Measurements from ENCODE around the gene ERC1.

ERC1 gene

DNA sequence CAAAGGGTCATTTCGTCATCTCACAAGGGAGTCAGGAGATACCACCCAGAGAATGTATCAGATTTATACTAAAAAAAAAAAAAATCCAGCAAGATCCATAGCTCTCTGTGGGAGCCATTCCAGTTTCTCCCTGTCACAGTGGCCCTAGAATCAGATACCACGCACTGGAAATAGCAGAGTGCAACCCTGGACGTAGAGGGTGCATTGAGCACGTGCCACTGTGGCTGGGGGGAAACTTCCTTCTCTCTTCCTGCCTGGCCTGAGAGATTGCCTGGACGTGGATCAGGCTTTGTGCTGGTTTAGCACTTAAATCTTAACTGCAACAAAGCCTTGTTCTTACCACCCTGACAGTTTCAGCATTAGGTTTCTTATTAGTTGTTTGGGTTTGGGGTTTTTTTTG is 479.0 kb downstream of the ERC1 start:
- H3K27me3 ChIP-seq (replicated peaks in 2 of 5; ENCODE audit: control insufficient read depth in 4 of 5, insufficient read depth in 5 of 5, low read length in 4 of 5), result peaks cover 0 to 2% (median 0%) of the 10 kb centered on the region in 5 experiments
- H3K36me3 ChIP-seq (ENCODE audit: control insufficient read depth in 4 of 4, insufficient read depth in 4 of 4, low read length in 3 of 4), result peaks cover 0 to 9% (median 0%) of the 10 kb centered on the region in 4 experiments
- H3K4me1 ChIP-seq (ENCODE audit: control extremely low read depth in 1 of 4, control insufficient read depth in 4 of 4, insufficient read depth in 4 of 4, low read length in 3 of 4), result peaks cover 5 to 30% (median 17%) of the 10 kb centered on the region in 4 experiments
- no peaks in the 10 kb centered on the region for H3K9me3 ChIP-seq (ENCODE audit: control extremely low read depth in 1 of 5, control insufficient read depth in 4 of 5, insufficient read depth in 2 of 5, low read depth in 1 of 5, low read length in 4 of 5)
- POLR2A ChIA-PET, result no interaction called here
- no peak overlapping the region for H3K27ac ChIP-seq (ENCODE audit: insufficient read depth in 1 of 2, low read depth in 1 of 2, low read length in 2 of 2, poor library complexity in 1 of 2, severe bottlenecking in 2 of 2)
- DNase-seq, result peak in 1 of 3 donors; percentile 7
- 93% methylated on average over 3 of the region's 5 CpGs for WGBS (ENCODE audit: insufficient coverage)
- H3K4me3 ChIP-seq (ENCODE audit: control insufficient read depth in 1 of 7, extremely low read depth in 1 of 7, insufficient read depth in 4 of 7, low read depth in 2 of 7, low read length in 6 of 7), result no peak overlapping the region
- CTCF ChIA-PET, result no interaction called here

DNA sequence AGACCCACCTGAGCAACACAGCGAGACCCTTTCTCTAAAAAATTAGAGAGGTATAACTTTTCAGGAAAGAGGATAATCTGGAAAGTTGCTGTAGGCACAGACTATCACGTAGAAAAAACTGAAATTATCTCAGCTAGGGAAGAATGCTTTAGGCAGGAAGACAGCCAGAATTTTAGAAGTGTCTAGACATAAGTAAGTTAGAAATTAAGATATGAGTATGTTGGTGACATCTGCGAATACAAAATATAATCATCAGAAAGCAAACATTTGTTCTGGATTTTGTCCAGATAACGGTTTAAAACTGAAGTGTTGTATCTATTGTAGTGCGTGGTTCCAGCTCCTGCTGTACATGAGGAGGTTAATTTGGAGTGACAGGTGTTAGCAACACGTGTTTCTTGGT is 480.2 kb downstream of the ERC1 start:
- 100% methylated on average over 4 of the region's 6 CpGs for WGBS (ENCODE audit: insufficient coverage)
- no peak overlapping the region for H3K4me3 ChIP-seq (ENCODE audit: control insufficient read depth in 1 of 7, extremely low read depth in 1 of 7, insufficient read depth in 4 of 7, low read depth in 2 of 7, low read length in 6 of 7)
- no peaks in the 10 kb centered on the region for H3K36me3 ChIP-seq (ENCODE audit: control insufficient read depth in 4 of 4, insufficient read depth in 4 of 4, low read length in 3 of 4)
- peaks cover 0 to 2% (median 0%) of the 10 kb centered on the region in 5 experiments for H3K27me3 ChIP-seq (replicated peaks in 2 of 5; ENCODE audit: control insufficient read depth in 4 of 5, insufficient read depth in 5 of 5, low read length in 4 of 5)
- POLR2A ChIA-PET, result no interaction called here
- H3K4me1 ChIP-seq (ENCODE audit: control extremely low read depth in 1 of 4, control insufficient read depth in 4 of 4, insufficient read depth in 4 of 4, low read length in 3 of 4), result peaks cover 5 to 30% (median 17%) of the 10 kb centered on the region in 4 experiments
- CTCF ChIA-PET, result no interaction called here
- H3K27ac ChIP-seq (ENCODE audit: insufficient read depth in 1 of 2, low read depth in 1 of 2, low read length in 2 of 2, poor library complexity in 1 of 2, severe bottlenecking in 2 of 2), result no peak overlapping the region
- H3K9me3 ChIP-seq (ENCODE audit: control extremely low read depth in 1 of 5, control insufficient read depth in 4 of 5, insufficient read depth in 2 of 5, low read depth in 1 of 5, low read length in 4 of 5), result no peaks in the 10 kb centered on the region
- DNase-seq, result no peak

DNA sequence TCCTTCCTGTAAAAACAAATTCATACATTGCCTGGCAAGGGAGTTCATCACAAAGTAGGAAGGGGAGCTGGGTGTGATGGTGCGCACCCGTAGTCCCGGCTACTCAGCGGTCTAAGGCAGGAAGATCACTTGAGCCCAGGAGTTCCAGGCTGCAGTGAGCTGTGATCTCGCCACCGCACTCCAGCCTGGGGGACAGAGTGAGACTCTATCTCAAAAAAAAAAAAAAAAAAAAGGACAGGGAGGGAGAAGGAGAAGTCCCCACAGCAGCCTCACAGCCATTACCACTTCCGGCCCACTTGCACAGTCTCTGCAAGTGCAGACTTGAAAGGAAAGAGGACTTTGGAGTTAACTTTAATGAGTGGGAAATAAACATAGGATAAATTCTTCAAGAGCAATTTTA is 482.4 kb downstream of the ERC1 start:
- CTCF ChIA-PET, result interaction anchor here (1.0 to 1.2 kb wide), 2 partner anchors 16 to 32 kb away, joined by 3 read pairs; no protein-coding TSS in a partner anchor
- DNase-seq, result peak; percentile 64 to 89 (median 85)
- no peaks in the 10 kb centered on the region for H3K9me3 ChIP-seq (ENCODE audit: control extremely low read depth in 1 of 5, control insufficient read depth in 4 of 5, insufficient read depth in 2 of 5, low read depth in 1 of 5, low read length in 4 of 5)
- H3K36me3 ChIP-seq (ENCODE audit: control insufficient read depth in 4 of 4, insufficient read depth in 4 of 4, low read length in 3 of 4), result no peaks in the 10 kb centered on the region
- H3K27ac ChIP-seq (ENCODE audit: insufficient read depth in 1 of 2, low read depth in 1 of 2, low read length in 2 of 2, poor library complexity in 1 of 2, severe bottlenecking in 2 of 2), result no peak overlapping the region
- peaks cover 5 to 36% (median 18%) of the 10 kb centered on the region in 4 experiments for H3K4me1 ChIP-seq (ENCODE audit: control extremely low read depth in 1 of 4, control insufficient read depth in 4 of 4, insufficient read depth in 4 of 4, low read length in 3 of 4)
- WGBS (ENCODE audit: insufficient coverage), result 19% methylated on average over 4 of the region's 7 CpGs
- peak overlapping the region in 3 of 7 experiments; percentile 14 to 52 (median 22) for H3K4me3 ChIP-seq (ENCODE audit: control insufficient read depth in 1 of 7, extremely low read depth in 1 of 7, insufficient read depth in 4 of 7, low read depth in 2 of 7, low read length in 6 of 7)
- POLR2A ChIA-PET, result no interaction called here
- H3K27me3 ChIP-seq (replicated peaks in 2 of 5; ENCODE audit: control insufficient read depth in 4 of 5, insufficient read depth in 5 of 5, low read length in 4 of 5), result peaks cover 0 to 2% (median 0%) of the 10 kb centered on the region in 5 experiments

DNA sequence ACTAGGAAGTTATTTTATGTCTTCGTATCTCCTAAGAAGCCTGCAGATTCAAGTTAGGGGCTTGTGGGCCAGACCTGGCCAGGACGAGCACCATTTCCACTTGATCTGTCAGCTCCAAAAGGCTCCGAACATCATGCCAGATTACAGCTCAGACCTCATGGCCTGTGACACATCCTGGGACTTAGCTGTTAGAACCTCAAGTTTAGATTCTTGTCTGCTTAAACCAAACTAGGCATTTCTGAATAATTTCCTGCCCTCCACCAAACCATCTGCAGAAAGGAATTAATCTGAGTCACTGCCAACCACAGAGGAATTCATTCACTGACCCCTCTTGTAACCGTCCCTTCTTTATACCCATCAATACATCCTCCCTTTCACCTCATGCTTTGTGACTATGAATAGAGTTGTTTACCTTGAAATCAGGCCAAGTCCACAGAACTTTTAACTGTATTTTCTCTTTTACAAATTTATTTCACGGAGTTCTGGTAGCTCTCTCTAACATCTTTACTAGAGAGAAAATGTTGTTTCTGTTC is 483.1 kb downstream of the ERC1 start:
- H3K36me3 ChIP-seq (ENCODE audit: control insufficient read depth in 4 of 4, insufficient read depth in 4 of 4, low read length in 3 of 4), result no peaks in the 10 kb centered on the region
- H3K4me3 ChIP-seq (ENCODE audit: control insufficient read depth in 1 of 7, extremely low read depth in 1 of 7, insufficient read depth in 4 of 7, low read depth in 2 of 7, low read length in 6 of 7), result peak overlapping the region in 3 of 7 experiments; percentile 13 to 52 (median 14)
- DNase-seq, result peak; percentile 22 to 84 (median 77)
- ChIA-PET POLR2A (interaction anchor here (0.6 kb wide), 1 partner anchor 38 kb away, joined by 3 read pairs; no protein-coding TSS in a partner anchor), CTCF (interaction anchor here (0.7 to 1.2 kb wide), 2 partner anchors 15 to 82 kb away, joined by 3 read pairs; no protein-coding TSS in a partner anchor)
- H3K27me3 ChIP-seq (replicated peaks in 2 of 5; ENCODE audit: control insufficient read depth in 4 of 5, insufficient read depth in 5 of 5, low read length in 4 of 5), result peaks cover 0 to 2% (median 0%) of the 10 kb centered on the region in 5 experiments
- peaks cover 5 to 36% (median 18%) of the 10 kb centered on the region in 4 experiments for H3K4me1 ChIP-seq (ENCODE audit: control extremely low read depth in 1 of 4, control insufficient read depth in 4 of 4, insufficient read depth in 4 of 4, low read length in 3 of 4)
- H3K27ac ChIP-seq (ENCODE audit: insufficient read depth in 1 of 2, low read depth in 1 of 2, low read length in 2 of 2, poor library complexity in 1 of 2, severe bottlenecking in 2 of 2), result no peak overlapping the region
- H3K9me3 ChIP-seq (ENCODE audit: control extremely low read depth in 1 of 5, control insufficient read depth in 4 of 5, insufficient read depth in 2 of 5, low read depth in 1 of 5, low read length in 4 of 5), result no peaks in the 10 kb centered on the region
- 30% methylated on average over 4 of the region's 5 CpGs for WGBS (ENCODE audit: insufficient coverage)

DNA sequence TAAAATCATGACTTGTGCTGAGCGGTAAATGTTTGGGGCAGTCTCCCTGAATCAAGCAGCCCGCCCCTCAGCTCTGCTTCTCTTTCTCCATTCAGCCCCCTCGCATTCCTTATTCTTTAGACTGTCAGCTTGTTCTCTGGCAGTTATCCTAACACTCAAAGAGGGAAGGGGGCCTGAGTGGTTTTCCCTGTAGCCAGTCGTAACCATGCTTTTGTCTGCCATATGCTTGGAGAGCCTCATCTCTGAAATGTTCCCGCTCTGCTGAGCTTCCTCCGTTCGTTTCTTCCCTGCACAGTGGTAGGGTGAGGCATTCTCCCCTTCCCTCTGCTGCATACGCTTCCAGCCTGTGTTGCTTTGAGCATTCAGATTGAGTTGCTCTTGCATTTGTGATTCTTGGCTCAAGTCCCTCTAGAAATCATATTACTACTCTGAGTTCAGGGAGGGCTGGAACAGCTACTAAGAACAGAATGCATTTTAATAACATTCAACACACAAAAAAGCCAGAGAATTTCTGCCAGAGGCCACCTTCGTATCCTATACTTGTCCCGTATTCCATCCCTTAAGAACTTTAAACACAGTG is 483.6 kb downstream of the ERC1 start:
- WGBS (ENCODE audit: insufficient coverage), result 95% methylated on average over 10 of the region's 10 CpGs
- no peaks in the 10 kb centered on the region for H3K36me3 ChIP-seq (ENCODE audit: control insufficient read depth in 4 of 4, insufficient read depth in 4 of 4, low read length in 3 of 4)
- ChIA-PET CTCF (interaction anchor here (0.7 to 1.8 kb wide), 6 partner anchors 12 to 108 kb away, joined by 3 read pairs; no protein-coding TSS in a partner anchor), POLR2A (interaction anchor here (0.6 kb wide), 1 partner anchor 38 kb away, joined by 3 read pairs; no protein-coding TSS in a partner anchor)
- no peaks in the 10 kb centered on the region for H3K9me3 ChIP-seq (ENCODE audit: control extremely low read depth in 1 of 5, control insufficient read depth in 4 of 5, insufficient read depth in 2 of 5, low read depth in 1 of 5, low read length in 4 of 5)
- no peak overlapping the region for H3K27ac ChIP-seq (ENCODE audit: insufficient read depth in 1 of 2, low read depth in 1 of 2, low read length in 2 of 2, poor library complexity in 1 of 2, severe bottlenecking in 2 of 2)
- H3K4me1 ChIP-seq (ENCODE audit: control extremely low read depth in 1 of 4, control insufficient read depth in 4 of 4, insufficient read depth in 4 of 4, low read length in 3 of 4), result peaks cover 5 to 36% (median 18%) of the 10 kb centered on the region in 4 experiments
- H3K4me3 ChIP-seq (ENCODE audit: control insufficient read depth in 1 of 7, extremely low read depth in 1 of 7, insufficient read depth in 4 of 7, low read depth in 2 of 7, low read length in 6 of 7), result no peak overlapping the region
- H3K27me3 ChIP-seq (replicated peaks in 2 of 5; ENCODE audit: control insufficient read depth in 4 of 5, insufficient read depth in 5 of 5, low read length in 4 of 5), result peaks cover 0 to 2% (median 0%) of the 10 kb centered on the region in 5 experiments
- DNase-seq, result no peak

DNA sequence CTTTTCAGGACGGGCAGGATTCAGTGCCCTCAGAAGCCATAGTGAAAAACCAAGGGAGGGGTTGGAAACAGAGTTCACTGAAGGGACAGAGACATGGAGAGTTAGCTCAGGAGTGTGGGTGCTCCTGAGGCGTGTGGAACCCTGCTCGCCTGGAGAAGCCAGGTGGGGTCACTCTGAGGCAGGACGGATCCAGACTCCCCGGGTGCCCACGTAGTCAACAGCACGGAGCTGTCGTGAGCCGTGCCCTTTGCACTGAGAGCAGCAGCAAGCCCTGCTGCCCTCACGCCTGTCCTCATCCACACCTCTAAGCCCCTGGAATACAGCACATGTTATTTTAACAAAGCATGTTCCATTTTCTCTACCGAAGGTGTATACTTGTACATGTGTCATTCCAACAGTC is 488.6 kb downstream of the ERC1 start:
- no peak overlapping the region for H3K27ac ChIP-seq (ENCODE audit: insufficient read depth in 1 of 2, low read depth in 1 of 2, low read length in 2 of 2, poor library complexity in 1 of 2, severe bottlenecking in 2 of 2)
- peaks cover 0 to 2% (median 0%) of the 10 kb centered on the region in 5 experiments for H3K27me3 ChIP-seq (replicated peaks in 2 of 5; ENCODE audit: control insufficient read depth in 4 of 5, insufficient read depth in 5 of 5, low read length in 4 of 5)
- no peaks in the 10 kb centered on the region for H3K9me3 ChIP-seq (ENCODE audit: control extremely low read depth in 1 of 5, control insufficient read depth in 4 of 5, insufficient read depth in 2 of 5, low read depth in 1 of 5, low read length in 4 of 5)
- ChIA-PET CTCF (no interaction called here), POLR2A (no interaction called here)
- DNase-seq, result no peak
- H3K36me3 ChIP-seq (ENCODE audit: control insufficient read depth in 4 of 4, insufficient read depth in 4 of 4, low read length in 3 of 4), result no peaks in the 10 kb centered on the region
- no peak overlapping the region for H3K4me3 ChIP-seq (ENCODE audit: control insufficient read depth in 1 of 7, extremely low read depth in 1 of 7, insufficient read depth in 4 of 7, low read depth in 2 of 7, low read length in 6 of 7)
- WGBS (ENCODE audit: insufficient coverage), result 99% methylated on average over 10 of the region's 11 CpGs
- H3K4me1 ChIP-seq (ENCODE audit: control extremely low read depth in 1 of 4, control insufficient read depth in 4 of 4, insufficient read depth in 4 of 4, low read length in 3 of 4), result peaks cover 0 to 9% (median 3%) of the 10 kb centered on the region in 4 experiments

DNA sequence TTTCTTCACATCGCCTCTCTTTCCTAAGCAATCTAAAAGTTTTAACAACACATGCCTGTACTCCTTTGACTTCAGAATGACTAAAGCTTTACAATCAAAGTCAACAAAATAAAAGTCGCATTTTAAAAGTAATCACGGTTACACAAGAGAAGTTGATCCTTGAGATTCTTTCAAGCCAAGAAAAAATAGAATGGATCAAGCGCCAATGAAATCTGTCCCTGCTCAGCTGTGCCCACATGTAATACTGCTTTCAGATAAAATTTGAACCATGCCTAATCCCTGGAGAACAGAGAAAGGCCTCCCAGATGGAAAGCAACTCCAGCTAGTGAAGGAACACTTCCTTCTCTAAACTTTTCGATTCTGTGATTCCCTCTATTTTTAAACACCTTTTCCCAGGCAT is 490.3 kb downstream of the ERC1 start:
- POLR2A ChIA-PET, result no interaction called here
- Histone ChIP-seq H3K27me3 (replicated peaks in 2 of 5; ENCODE audit: control insufficient read depth in 4 of 5, insufficient read depth in 5 of 5, low read length in 4 of 5) (no peaks in the 10 kb centered on the region), H3K4me3 (ENCODE audit: control insufficient read depth in 1 of 7, extremely low read depth in 1 of 7, insufficient read depth in 4 of 7, low read depth in 2 of 7, low read length in 6 of 7) (no peak overlapping the region), H3K4me1 (ENCODE audit: control extremely low read depth in 1 of 4, control insufficient read depth in 4 of 4, insufficient read depth in 4 of 4, low read length in 3 of 4) (peaks cover 0 to 6% (median under 1%) of the 10 kb centered on the region in 4 experiments), H3K36me3 (ENCODE audit: control insufficient read depth in 4 of 4, insufficient read depth in 4 of 4, low read length in 3 of 4) (no peaks in the 10 kb centered on the region), H3K27ac (ENCODE audit: insufficient read depth in 1 of 2, low read depth in 1 of 2, low read length in 2 of 2, poor library complexity in 1 of 2, severe bottlenecking in 2 of 2) (no peak overlapping the region), H3K9me3 (ENCODE audit: control extremely low read depth in 1 of 5, control insufficient read depth in 4 of 5, insufficient read depth in 2 of 5, low read depth in 1 of 5, low read length in 4 of 5) (no peaks in the 10 kb centered on the region)
- WGBS (ENCODE audit: insufficient coverage), result 87% methylated on average over 5 of the region's 5 CpGs
- no peak for DNase-seq
- CTCF ChIA-PET, result interaction anchor here (0.5 kb wide), 1 partner anchor 76 kb away, joined by 4 read pairs; no protein-coding TSS in a partner anchor

All from common myeloid progenitor, CD34-positive (primary cell).